Spleen (tissue), 7 donors: ENCODE data around the gene MRC2.

Experiments used
- CTCF ChIP-seq, 11 experiments: fragments of 200-600 bp in 7 of 11; fragments of 450-650 bp in 4 of 11; sonication (generic) in 4 of 11; IDR thresholded peaks in 8 of 11; conservative IDR thresholded peaks in 3 of 11; 1 replicate in 7 of 11; 2 replicates in 4 of 11; pipeline versions ENCODE4 v1.4.0 to v1.8.0; 2016 to 2021; ENCODE audit warnings: antibody characterized with exemption in 11 of 11, inconsistent platforms in 4 of 11, mild to moderate bottlenecking in 1 of 11
- POLR2A ChIP-seq, 3 donors: fragments of 450-650 bp; IDR thresholded peaks; one replicate each; pipeline ENCODE4 v1.5.1; 2017; ENCODE audit warnings: antibody characterized with exemption in 3 of 3, mild to moderate bottlenecking in 1 of 3
- donor health status: DM: no; HTN: no; CAD: no; lungs with moderate emphysema.
- donor health status: DM: no; HTN: no; CAD: no.
- donor health status: DM: no; HTN: no; CAD: no.

DNA sequence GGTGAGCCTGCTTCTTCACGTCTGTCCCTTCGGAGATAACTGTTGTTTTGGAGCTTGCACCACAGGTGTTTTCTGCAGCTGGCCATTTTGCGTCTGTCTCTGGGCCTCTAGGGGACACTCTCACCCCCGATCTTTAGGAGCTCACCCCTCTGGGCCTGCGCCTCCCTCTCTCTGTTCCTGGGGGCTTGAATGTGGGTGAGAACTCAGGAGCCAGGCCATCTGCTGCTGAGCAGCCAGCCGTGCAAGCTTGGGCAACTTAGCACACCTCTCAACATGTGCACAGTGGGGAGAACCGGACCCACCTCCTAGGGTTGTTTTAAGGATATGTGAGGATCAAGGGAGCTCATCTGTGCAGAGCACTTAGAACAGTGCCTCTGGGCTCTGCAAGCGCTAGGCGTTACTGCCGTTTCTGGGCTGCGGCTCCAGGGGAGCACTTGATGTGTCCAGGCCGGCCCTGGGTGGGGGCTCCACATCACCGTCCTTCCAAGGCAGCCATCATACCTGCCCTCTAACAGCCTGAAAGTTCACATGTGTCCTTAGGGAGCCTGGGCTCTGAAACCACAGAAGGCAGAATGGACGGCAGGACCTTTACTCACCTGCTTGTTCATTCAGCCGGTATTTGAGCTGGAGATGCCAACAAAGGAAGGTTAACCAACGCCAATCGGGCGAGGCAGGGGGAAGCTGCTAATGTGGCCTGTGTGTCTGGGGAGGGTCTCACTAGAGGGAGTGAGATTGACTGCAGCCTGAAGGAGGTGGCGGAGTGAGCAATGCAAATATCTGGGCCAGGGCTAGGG, 66.3 kb downstream of the MRC2 start:
- TF ChIP-seq CTCF (IDR thresholded peaks at IDR 0.05 in 8 of 11, conservative IDR thresholded peaks at IDR 0.05 in 3 of 11), result no peak
- TF ChIP-seq POLR2A (IDR thresholded peaks at IDR 0.05), result no peak
